CD4-positive, alpha-beta T cell treated with Interleukin-6 for 4 hours (primary cell): ENCODE data around the gene TMTC2.
"Not testable (repeated sequence)": the region's sequence is repeated elsewhere in the genome, so short reads cannot be mapped to it uniquely, and the experiment has no call there.

ENCODE experiments used
- DNase-seq: peaks from one replicate; pipeline ENCODE4 v3.0.0-alpha.2; 2020; ENCODE audit warnings: mixed read lengths

TMTC2 gene

GRCh38 chr12:83097643-83098342, 411.1 kb downstream of the TMTC2 start:
- DNase-seq: no peak

- no peak for DNase-seq
These were observed 412.7 kb downstream of the TMTC2 start for GRCh38 chr12:83099436-83099835.

- DNase-seq: no peak
These were observed 415.8 kb downstream of the TMTC2 start for GRCh38 chr12:83102499-83102898.

- no peak for DNase-seq
These were observed 420.2 kb downstream of the TMTC2 start for GRCh38 chr12:83106873-83107272.

- no peak for DNase-seq
These were observed 423.7 kb downstream of the TMTC2 start for GRCh38 chr12:83110424-83110823.

- no peak for DNase-seq
These were observed 427.2 kb downstream of the TMTC2 start for GRCh38 chr12:83113945-83114344.

GRCh38 chr12:83114966-83115365, 428.3 kb downstream of the TMTC2 start:
- DNase-seq: no peak

GRCh38 chr12:83117926-83118325, 431.2 kb downstream of the TMTC2 start:
- DNase-seq: not testable (repeated sequence)

GRCh38 chr12:83121897-83122622, 435.4 kb downstream of the TMTC2 start:
- DNase-seq: no peak

- no peak for DNase-seq
These were observed 435.9 kb downstream of the TMTC2 start for GRCh38 chr12:83122623-83122934.

GRCh38 chr12:83123039-83123438, 436.3 kb downstream of the TMTC2 start:
- DNase-seq: no peak

GRCh38 chr12:83128540-83128939, 441.8 kb downstream of the TMTC2 start:
- DNase-seq: no peak

- no peak for DNase-seq
These were observed 443.5 kb downstream of the TMTC2 start for GRCh38 chr12:83130178-83130577.

- DNase-seq: no peak
These were observed 445.7 kb downstream of the TMTC2 start for GRCh38 chr12:83132360-83132759.

- DNase-seq: no peak
These were observed 449.7 kb downstream of the TMTC2 start for GRCh38 chr12:83136411-83136810.

GRCh38 chr12:83140135-83140534, 453.4 kb downstream of the TMTC2 start:
- DNase-seq: no peak

- no peak for DNase-seq
These were observed 454.8 kb downstream of the TMTC2 start for GRCh38 chr12:83141460-83141994.

- no peak for DNase-seq
These were observed 456.2 kb downstream of the TMTC2 start for GRCh38 chr12:83142914-83143313.

GRCh38 chr12:83143950-83144349, 457.2 kb downstream of the TMTC2 start:
- no peak for DNase-seq

- DNase-seq: no peak
These were observed 458.7 kb downstream of the TMTC2 start for GRCh38 chr12:83145325-83145840.

GRCh38 chr12:83147341-83147740, 460.6 kb downstream of the TMTC2 start:
- no peak for DNase-seq

GRCh38 chr12:83149987-83150386, 463.3 kb downstream of the TMTC2 start:
- DNase-seq: no peak

- DNase-seq: no peak
These were observed 463.9 kb downstream of the TMTC2 start for GRCh38 chr12:83150465-83151189.

GRCh38 chr12:83153177-83153576, 466.5 kb downstream of the TMTC2 start:
- DNase-seq: no peak
